ENCODE measurements around the gene TMOD2. TPM values are rescaled to one million over a fixed set of nuclear protein-coding genes. Genes with fewer than 3 reads are reported as not detected.

The TMOD2 gene
- total and polyA plus RNA-seq, 2 donors (not counting 1 experiment from before 2014, with no cell fraction given), result 7.0 to 11.2 TPM

GRCh38 chr15:51756482-51756881 is 5.1 kb downstream of the TMOD2 start:
- Histone ChIP-seq H4K20me1 (ENCODE audit: control insufficient read depth, extremely low read depth, insufficient read depth, low read length) (no peaks in the 10 kb centered on the region), H3K36me3 (ENCODE audit: control insufficient read depth, insufficient read depth, low read length) (no peaks in the 10 kb centered on the region), H3K27me3 (ENCODE audit: control insufficient read depth, insufficient read depth, low read length) (no peaks in the 10 kb centered on the region), H3K4me2 (ENCODE audit: extremely low read depth, insufficient read depth, low read length) (no peak overlapping the region), H3K9me3 (ENCODE audit: control insufficient read depth, insufficient read depth, low read depth, low read length) (no peaks in the 10 kb centered on the region), H3K9ac (ENCODE audit: insufficient read depth, low read length) (no peak overlapping the region), H2AFZ (ENCODE audit: low read length) (no peak overlapping the region), H3K4me3 (replicated peaks in 1 of 4; ENCODE audit: control extremely low read depth in 1 of 4, insufficient read depth in 1 of 4, low read depth in 3 of 4, low read length in 4 of 4) (no peak overlapping the region), H3K4me1 (ENCODE audit: control insufficient read depth, extremely low read depth, insufficient read depth, low read length) (peaks cover 14% of the 10 kb centered on the region), H3K27ac (ENCODE audit: insufficient read depth, low read length) (no peak overlapping the region), H3K79me2 (ENCODE audit: control insufficient read depth, insufficient read depth, low read length) (no peaks in the 10 kb centered on the region)
- TF ChIP-seq CTCF (conservative IDR thresholded peaks at IDR 0.05 in 1 of 2, IDR thresholded peaks at IDR 0.05 in 1 of 2; ENCODE audit: low read depth in 1 of 2, low read length in 2 of 2), result no peak
- no peak for DNase-seq (ENCODE audit: low read depth in 2 of 2)

- TF ChIP-seq CTCF (conservative IDR thresholded peaks at IDR 0.05 in 1 of 2, IDR thresholded peaks at IDR 0.05 in 1 of 2; ENCODE audit: low read depth in 1 of 2, low read length in 2 of 2) (no peak), EZH2 (IDR thresholded peaks at IDR 0.05; ENCODE audit: low read length, missing control alignments) (no peak)
- Histone ChIP-seq H3K27ac (ENCODE audit: insufficient read depth, low read length) (no peak overlapping the region), H3K4me2 (ENCODE audit: extremely low read depth, insufficient read depth, low read length) (no peak overlapping the region), H3K36me3 (ENCODE audit: control insufficient read depth, insufficient read depth, low read length) (no peaks in the 10 kb centered on the region), H4K20me1 (ENCODE audit: control insufficient read depth, extremely low read depth, insufficient read depth, low read length) (no peaks in the 10 kb centered on the region), H3K9ac (ENCODE audit: insufficient read depth, low read length) (no peak overlapping the region), H3K4me3 (replicated peaks in 1 of 4; ENCODE audit: control extremely low read depth in 1 of 4, insufficient read depth in 1 of 4, low read depth in 3 of 4, low read length in 4 of 4) (no peak overlapping the region), H3K79me2 (ENCODE audit: control insufficient read depth, insufficient read depth, low read length) (no peaks in the 10 kb centered on the region), H3K27me3 (ENCODE audit: control insufficient read depth, insufficient read depth, low read length) (no peaks in the 10 kb centered on the region), H3K9me3 (ENCODE audit: control insufficient read depth, insufficient read depth, low read depth, low read length) (no peaks in the 10 kb centered on the region), H3K4me1 (ENCODE audit: control insufficient read depth, extremely low read depth, insufficient read depth, low read length) (peaks cover 14% of the 10 kb centered on the region), H2AFZ (ENCODE audit: low read length) (no peak overlapping the region)
- no peak for DNase-seq (ENCODE audit: low read depth in 2 of 2)
Measured at GRCh38 chr15:51757450-51757849, 6.1 kb downstream of the TMOD2 start.

GRCh38 chr15:51758645-51759044 is 7.2 kb downstream of the TMOD2 start:
- no peak overlapping the region for H3K9ac ChIP-seq (ENCODE audit: insufficient read depth, low read length)
- H2AFZ ChIP-seq (ENCODE audit: low read length), result no peak overlapping the region
- H3K9me3 ChIP-seq (ENCODE audit: control insufficient read depth, insufficient read depth, low read depth, low read length), result no peaks in the 10 kb centered on the region
- no peaks in the 10 kb centered on the region for H3K36me3 ChIP-seq (ENCODE audit: control insufficient read depth, insufficient read depth, low read length)
- no peak for TF ChIP-seq CTCF (conservative IDR thresholded peaks at IDR 0.05 in 1 of 2, IDR thresholded peaks at IDR 0.05 in 1 of 2; ENCODE audit: low read depth in 1 of 2, low read length in 2 of 2)
- no peak for TF ChIP-seq EZH2 (IDR thresholded peaks at IDR 0.05; ENCODE audit: low read length, missing control alignments)
- H3K4me2 ChIP-seq (ENCODE audit: extremely low read depth, insufficient read depth, low read length), result peak overlapping the region; percentile 25
- H3K4me1 ChIP-seq (ENCODE audit: control insufficient read depth, extremely low read depth, insufficient read depth, low read length), result peaks cover 14% of the 10 kb centered on the region
- H4K20me1 ChIP-seq (ENCODE audit: control insufficient read depth, extremely low read depth, insufficient read depth, low read length), result no peaks in the 10 kb centered on the region
- H3K4me3 ChIP-seq (replicated peaks in 1 of 4; ENCODE audit: control extremely low read depth in 1 of 4, insufficient read depth in 1 of 4, low read depth in 3 of 4, low read length in 4 of 4), result no peak overlapping the region
- peak; percentile 68 to 81 for DNase-seq (ENCODE audit: low read depth in 2 of 2)
- H3K27me3 ChIP-seq (ENCODE audit: control insufficient read depth, insufficient read depth, low read length), result no peaks in the 10 kb centered on the region
- no peak overlapping the region for H3K27ac ChIP-seq (ENCODE audit: insufficient read depth, low read length)
- no peaks in the 10 kb centered on the region for H3K79me2 ChIP-seq (ENCODE audit: control insufficient read depth, insufficient read depth, low read length)

Measured in fibroblast of lung (primary cell).